Endothelial cell of umbilical vein (primary cell): ENCODE measurements around the gene F8. TPM values are rescaled to one million over a fixed set of nuclear protein-coding genes. Genes with fewer than 3 reads are reported as not detected.
A peak's percentile ranks its signal among the peaks of the same experiment; 100 is the strongest.

Source experiments
- BruUV-seq: library from RNA; stranded (reverse); fragments of 400-500 nt; replicated peaks from 2 replicates; lab custom pipeline; 2021; lab: Mats Ljungman, UMichigan
- CTCF ChIA-PET: fragments of 300-600, 350-600 bp; sonication (Branson Sonifier 250); formaldehyde crosslinking; loops from one replicate; lab custom pipeline; 2021; ENCODE audit warnings: antibody characterized with exemption, inconsistent platforms; lab: Charles Lee
- POLR2A ChIA-PET: fragments of 300-600, 350-600 bp; sonication (Branson Sonifier 250); formaldehyde crosslinking; loops from one replicate; lab custom pipeline; 2021; ENCODE audit warnings: antibody characterized with exemption, inconsistent platforms; lab: Charles Lee
- DNase-seq: peaks from one replicate; pipeline ENCODE4 v3.0.0-alpha.2; 2011; ENCODE audit warnings: low read depth, low spot score
- FAIRE-seq: peaks from 2 replicates; lab custom pipeline; 2011; peaks lifted over from hg19 to GRCh38; lab: Jason Lieb, UNC
- H2AFZ ChIP-seq: 2 replicates; pipeline ENCODE4 v1.6.0; 2012; ENCODE audit warnings: low read depth, low read length, control low read depth, inconsistent platforms
- H3K27ac ChIP-seq: 2 replicates; pipeline ENCODE4 v1.5.1; 2011; ENCODE audit warnings: low read depth, mild to moderate bottlenecking, control low read depth, low read length, moderate library complexity; ENCODE audit not compliant: insufficient read depth
- H3K27me3 ChIP-seq, 2 experiments: 2 replicates each; pipeline versions ENCODE4 v1.6.0 to v1.6.1; 2011; ENCODE audit warnings: low read length in 2 of 2, mixed read lengths in 1 of 2; ENCODE audit not compliant: control insufficient read depth in 2 of 2, insufficient read depth in 2 of 2
- H3K36me3 ChIP-seq, 2 experiments: 2 replicates in 1 of 2; 3 replicates in 1 of 2; pipeline ENCODE4 v1.5.1; 2011; ENCODE audit warnings: low read length in 2 of 2, mild to moderate bottlenecking in 1 of 2, moderate library complexity in 1 of 2; ENCODE audit not compliant: control insufficient read depth in 2 of 2, insufficient read depth in 2 of 2; ENCODE audit errors: extremely low read depth in 1 of 2
- H3K4me1 ChIP-seq: 3 replicates; pipeline ENCODE4 v1.5.1; 2011; ENCODE audit warnings: mild to moderate bottlenecking, low read length; ENCODE audit not compliant: control insufficient read depth, insufficient read depth; ENCODE audit errors: extremely low read depth
- H3K4me2 ChIP-seq: 2 replicates; pipeline ENCODE4 v1.6.1; 2011; ENCODE audit warnings: low read length, control low read depth, mixed read lengths; ENCODE audit not compliant: insufficient read depth
- H3K4me3 ChIP-seq, 3 experiments: fragments of 200-600 bp in 1 of 3; sonication (generic), shearing (Covaris generic) in 1 of 3; replicated peaks in 1 of 3; 2 replicates each; pipeline ENCODE4 v1.5.1; 2011 to 2016; ENCODE audit warnings: control low read depth in 3 of 3, low read length in 3 of 3, mild to moderate bottlenecking in 2 of 3, inconsistent platforms in 1 of 3, low read depth in 1 of 3, moderate library complexity in 1 of 3; ENCODE audit not compliant: insufficient read depth in 1 of 3
- H3K79me2 ChIP-seq: 2 replicates; pipeline ENCODE4 v1.6.0; 2012; ENCODE audit warnings: low read length, inconsistent platforms; ENCODE audit not compliant: control insufficient read depth, insufficient read depth
- H3K9ac ChIP-seq: replicated peaks from 2 replicates; pipeline ENCODE3; 2011; ENCODE audit warnings: low read length, control low read depth; ENCODE audit not compliant: insufficient read depth; ENCODE audit errors: extremely low read depth
- H3K9me1 ChIP-seq: replicated peaks from 3 replicates; pipeline ENCODE4 v1.6.0; 2011; ENCODE audit warnings: mild to moderate bottlenecking, low read length; ENCODE audit not compliant: control insufficient read depth, insufficient read depth; ENCODE audit errors: extremely low read depth
- H3K9me3 ChIP-seq: replicated peaks from 2 replicates; pipeline ENCODE4 v1.5.1; 2012; ENCODE audit warnings: low read length, inconsistent platforms; ENCODE audit not compliant: control insufficient read depth, insufficient read depth
- H4K20me1 ChIP-seq: replicated peaks from 2 replicates; pipeline ENCODE3; 2011; ENCODE audit warnings: mild to moderate bottlenecking, low read length; ENCODE audit not compliant: control insufficient read depth, insufficient read depth; ENCODE audit errors: extremely low read depth
- CTCF ChIP-seq, 2 donors: IDR thresholded peaks; 1 replicate in 1 of 2; 2 replicates in 1 of 2; pipeline ENCODE4 v1.5.1; 2011; ENCODE audit warnings: low read length in 2 of 2, mild to moderate bottlenecking in 2 of 2, moderate library complexity in 2 of 2, control low read depth in 1 of 2, inconsistent platforms in 1 of 2, low read depth in 1 of 2; ENCODE audit not compliant: insufficient read depth in 1 of 2; ENCODE audit errors: extremely low read depth in 1 of 2
- EZH2 ChIP-seq: IDR thresholded peaks from 2 replicates; pipeline ENCODE4 v1.6.1; 2012; ENCODE audit warnings: borderline replicate concordance, low read depth, mild to moderate bottlenecking, moderate library complexity, low read length, inconsistent platforms; ENCODE audit not compliant: severe bottlenecking
- FOS ChIP-seq: IDR thresholded peaks from 2 replicates; pipeline ENCODE4 v1.6.1; 2011; ENCODE audit warnings: mild to moderate bottlenecking, low read length, moderate library complexity, borderline replicate concordance; ENCODE audit not compliant: insufficient read depth
- GATA2 ChIP-seq: IDR thresholded peaks from 2 replicates; pipeline ENCODE4 v1.7.0; 2011; ENCODE audit warnings: low read depth, mild to moderate bottlenecking, moderate library complexity, mixed read lengths, low read length; ENCODE audit not compliant: insufficient read length, insufficient read depth
- JUN ChIP-seq: IDR thresholded peaks from 2 replicates; pipeline ENCODE4 v1.6.1; 2011; ENCODE audit warnings: borderline replicate concordance, low read depth; ENCODE audit not compliant: insufficient read length, insufficient read depth
- MAX ChIP-seq: IDR thresholded peaks from 2 replicates; pipeline ENCODE4 v1.6.1; 2011; ENCODE audit not compliant: insufficient read depth, insufficient read length
- MYC ChIP-seq: IDR thresholded peaks from one replicate; pipeline ENCODE4 v1.6.1; 2011; ENCODE audit warnings: mild to moderate bottlenecking, low read depth, low read length
- POLR2A ChIP-seq: IDR thresholded peaks from 2 replicates; pipeline ENCODE4 v1.6.1; 2012; ENCODE audit warnings: low read depth, mild to moderate bottlenecking, control low read depth, low read length
- POLR2AphosphoS5 ChIP-seq: IDR thresholded peaks from 2 replicates; pipeline ENCODE4 v1.6.1; 2012; ENCODE audit warnings: low read depth, mild to moderate bottlenecking, control low read depth, low read length, moderate library complexity; ENCODE audit not compliant: insufficient read depth
- dilution Hi-C: fragments of 300-500 bp; cut with MboI; formaldehyde crosslinking; loops from one replicate; pipeline ENCODE4 v1.15.0; 2019; ENCODE audit warnings: low sequenced_read_pairs; ENCODE audit not compliant: extremely low pct_ligation_motif_present
- intact Hi-C: fragments of 100-400 bp; cut with micrococcal nuclease; formaldehyde crosslinking; loops from one replicate; pipeline ENCODE4 v1.10.0; 2022
- polyA plus RNA-seq, 4 experiments: library from polyadenylated mRNA; depleted of rRNA in 3 of 4; stranded (reverse) in 3 of 4; unstranded in 1 of 4; fragments of >200 nt; gene quantifications; 2 replicates each; pipeline versions ENCODE4 v1.2.1 to v1.2.3, GENCODE V29; 2011 to 2012; ENCODE audit warnings: missing spikeins in 1 of 4
- total RNA-seq: library from RNA; stranded (reverse); gene quantifications from 2 replicates; pipeline ENCODE4 v1.2.3, GENCODE V29; 2021

F8 gene
- total and polyA plus RNA-seq, 2 donors (not counting 3 experiments of a cell fraction or from before 2014, with no cell fraction given), result 0.62 to 1.1 TPM

- Histone ChIP-seq H3K79me2 (no peaks in the 10 kb centered on the region), H3K27ac (no peak overlapping the region), H3K4me2 (no peak overlapping the region), H2AFZ (no peak overlapping the region), H3K9me3 (no peaks in the 10 kb centered on the region), H3K4me3 (no peak overlapping the region), H3K9me1 (no peaks in the 10 kb centered on the region), H4K20me1 (no peaks in the 10 kb centered on the region), H3K9ac (no peak overlapping the region), H3K4me1 (no peaks in the 10 kb centered on the region), H3K36me3 (no peaks in the 10 kb centered on the region), H3K27me3 (no peaks in the 10 kb centered on the region)
- dilution Hi-C loops (no loop called here), intact Hi-C loops (no loop called here)
- no peak for DNase-seq
- ChIA-PET CTCF (interaction anchor here (1.5 to 3.4 kb wide), 2 partner anchors 70 to 161 kb away, joined by 5 to 11 read pairs; no protein-coding TSS in a partner anchor), POLR2A (no interaction called here)
- no TSS peak for BruUV-seq
- peak; percentile 49 for FAIRE-seq
- no peak for TF ChIP-seq EZH2
- no peak for TF ChIP-seq MYC
These were observed 34.6 kb downstream of the F8 start for GRCh38 chrX:154987940-154988339.

DNA sequence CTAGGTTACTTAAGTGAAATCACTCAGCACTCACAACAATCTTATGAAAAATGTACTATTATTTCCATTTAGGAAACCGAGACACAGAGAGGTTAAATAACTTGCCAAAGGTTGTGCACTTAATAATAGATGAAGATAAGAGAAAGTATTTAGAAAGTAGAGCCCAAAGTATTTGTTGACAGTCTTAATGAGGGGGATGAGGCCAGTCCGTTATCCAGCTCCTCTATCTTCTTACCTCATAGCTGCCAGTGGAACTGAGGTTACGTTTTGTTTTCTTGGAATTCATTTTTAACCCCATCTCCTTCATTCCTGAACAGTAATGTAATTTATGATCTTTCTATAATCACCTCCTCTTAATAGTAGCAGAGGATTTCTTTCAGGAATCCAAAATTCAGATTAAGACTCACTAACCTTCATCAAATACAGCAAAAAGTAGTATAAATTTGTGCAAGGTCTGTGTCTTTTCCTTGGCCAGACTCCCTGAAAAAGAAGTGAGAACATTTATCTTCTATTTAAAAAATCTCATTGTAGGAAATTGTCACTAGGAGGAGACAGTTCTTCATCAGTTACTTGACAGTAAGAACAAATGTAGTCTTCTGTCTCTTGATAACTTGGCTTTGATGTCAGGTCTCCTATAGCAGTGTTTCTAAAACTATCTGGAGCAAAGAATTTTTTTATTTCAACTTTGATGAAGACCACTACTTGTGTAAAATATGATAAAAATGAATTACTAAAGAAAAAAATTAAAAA is 35.5 kb downstream of the F8 start:
- dilution Hi-C loops, result no loop called here

More for the DNA sequence above, 35.5 kb downstream of the F8 start:
- Histone ChIP-seq H3K27me3 (no peaks in the 10 kb centered on the region), H3K9me3 (no peaks in the 10 kb centered on the region), H3K36me3 (no peaks in the 10 kb centered on the region), H2AFZ (no peak overlapping the region), H3K27ac (no peak overlapping the region), H3K4me1 (no peaks in the 10 kb centered on the region), H3K4me2 (no peak overlapping the region), H3K9me1 (no peaks in the 10 kb centered on the region), H3K9ac (no peak overlapping the region), H4K20me1 (no peaks in the 10 kb centered on the region), H3K4me3 (no peak overlapping the region), H3K79me2 (no peaks in the 10 kb centered on the region)
- DNase-seq (peak; percentile 1), FAIRE-seq (peak; percentile 54)
- BruUV-seq, result no TSS peak
- intact Hi-C loops, result no loop called here
- ChIA-PET POLR2A (no interaction called here), CTCF (interaction anchor here (2.1 to 3.4 kb wide), 2 partner anchors 69 to 70 kb away, joined by 7 to 11 read pairs; no protein-coding TSS in a partner anchor)
- TF ChIP-seq EZH2 (no peak), POLR2A (no peak), CTCF (IDR thresholded peaks at IDR 0.05; ENCODE audit: extremely low read depth in 1 of 2, insufficient read depth in 1 of 2, low read depth in 1 of 2, low read length in 2 of 2) (no peak), MAX (no peak), POLR2AphosphoS5 (no peak), GATA2 (no peak), JUN (no peak), MYC (no peak), FOS (no peak)
